OCI-LY7 (cell line): Measurements from ENCODE around the gene HNF1A.

ENCODE experiments used
- CTCF ChIP-seq: fragments of 200-600 bp; sonication (generic); conservative IDR thresholded peaks from 2 replicates; pipeline ENCODE4 v1.5.1; 2014; ENCODE audit warnings: mild to moderate bottlenecking, antibody characterized with exemption, low read length, moderate library complexity, mixed read lengths
- EZH2phosphoT487 ChIP-seq: fragments of 200-600 bp; sonication (generic); IDR thresholded peaks from 2 replicates; pipeline ENCODE4 v1.6.1; 2018; ENCODE audit warnings: low read depth, borderline replicate concordance, mild to moderate bottlenecking, mixed run types, antibody characterized with exemption, low read length, moderate library complexity, mixed read lengths

GRCh38 chr12:120955232-120955631 is 23.1 kb upstream of the HNF1A start:
- TF ChIP-seq CTCF: no peak
- TF ChIP-seq EZH2phosphoT487: no peak
